GM12891 (cell line): ENCODE measurements around the gene AVPR1B.

Experiments
- POLR2A ChIP-seq: IDR thresholded peaks from 2 replicates; pipeline ENCODE4 v1.6.1; 2011; ENCODE audit warnings: low read depth, low read length, control low read depth
- POLR2AphosphoS5 ChIP-seq: IDR thresholded peaks from 2 replicates; pipeline ENCODE4 v1.6.1; 2011; ENCODE audit warnings: low read depth, low read length, control low read depth
- POU2F2 ChIP-seq: IDR thresholded peaks from 2 replicates; pipeline ENCODE4 v1.6.1; 2011; ENCODE audit warnings: low read depth, mild to moderate bottlenecking, control low read depth, low read length, moderate library complexity
- TAF1 ChIP-seq: IDR thresholded peaks from 2 replicates; pipeline ENCODE4 v1.6.1; 2011; ENCODE audit warnings: low read depth, low read length, control low read depth

DNA sequence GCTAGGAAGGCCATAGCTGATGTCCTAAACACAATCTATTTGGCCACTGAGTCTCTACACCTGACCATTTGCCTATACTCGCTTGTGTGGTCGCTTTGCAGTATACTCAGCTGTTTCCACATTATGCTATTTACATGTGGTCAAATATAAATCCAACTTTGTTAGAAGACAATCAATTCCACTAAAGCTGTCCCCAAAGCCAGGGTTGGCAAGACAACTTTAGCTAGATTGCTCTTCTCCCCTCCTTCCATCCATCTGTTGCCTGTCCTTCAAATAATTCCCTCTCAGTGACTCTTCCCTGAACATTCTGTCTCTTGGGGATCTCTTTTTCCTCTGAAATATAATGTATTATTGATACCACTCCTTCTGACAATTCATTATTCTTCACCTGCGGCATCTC is 30.1 kb downstream of the AVPR1B start:
- TF ChIP-seq POLR2AphosphoS5 (no peak), POLR2A (no peak), TAF1 (no peak), POU2F2 (no peak)
